ENCODE measurements around the gene EBF4.

The EBF4 gene

DNA sequence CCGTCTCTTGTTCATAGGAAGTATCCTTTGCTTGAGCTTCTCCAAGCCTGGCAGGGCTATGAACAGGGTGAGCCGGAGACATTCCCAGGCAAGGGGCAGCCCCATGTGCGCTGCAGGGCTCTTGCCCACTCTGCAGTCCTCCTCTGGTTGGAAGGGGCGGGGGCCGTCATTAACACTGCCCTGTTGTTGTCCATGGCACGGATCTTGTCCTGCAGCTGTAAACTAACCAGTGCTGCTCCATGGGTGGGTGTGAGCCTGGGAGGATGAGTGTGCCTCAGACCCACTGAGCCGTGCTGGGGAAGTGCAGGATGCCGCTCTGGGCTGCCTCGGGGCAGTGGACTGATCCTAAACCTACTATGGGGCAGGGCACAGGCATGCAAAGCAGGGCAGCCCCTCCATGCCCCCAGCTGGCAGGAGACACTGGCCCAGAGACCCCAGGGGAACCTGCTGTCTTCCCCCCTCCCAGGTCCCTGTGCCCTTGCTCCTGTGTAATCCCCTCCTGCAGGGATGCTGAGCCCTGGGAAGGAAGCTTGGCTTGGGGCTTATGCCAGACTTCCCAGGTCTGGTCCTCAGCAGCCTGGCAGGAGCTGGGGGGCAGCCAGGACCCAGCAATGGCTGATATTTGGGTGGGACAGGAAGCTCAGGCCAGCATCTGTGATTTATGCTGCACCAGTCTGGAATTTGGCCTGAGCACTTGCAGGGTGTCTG, 8.5 kb downstream of the EBF4 start:
- no peak for DNase-seq

DNA sequence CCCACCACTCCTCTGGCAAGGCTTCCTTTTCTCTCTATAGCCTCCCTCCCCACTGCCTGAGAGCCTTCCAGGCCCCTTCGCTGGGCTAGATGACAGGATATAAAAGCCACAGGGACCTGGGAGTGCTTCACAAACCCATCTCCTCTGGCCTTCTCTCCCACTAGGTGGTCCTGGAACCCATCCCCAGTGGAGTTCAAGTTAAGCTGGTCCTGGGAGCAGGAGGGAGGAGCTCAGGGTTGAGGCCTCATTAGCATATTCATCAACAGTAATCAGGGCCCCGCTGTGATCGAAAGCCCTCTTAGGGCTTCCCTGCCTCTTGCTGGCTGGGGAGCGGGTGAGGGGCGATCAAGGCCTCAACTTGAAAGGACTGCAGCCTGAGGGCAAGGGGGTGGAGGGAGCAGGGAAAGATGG, 9.1 kb downstream of the EBF4 start:
- no peak for DNase-seq

- DNase-seq, result no peak
Measured at GRCh38 chr20:2703716-2704475, 11.3 kb downstream of the EBF4 start.

- no peak for DNase-seq
Measured at GRCh38 chr20:2705931-2706645, 13.5 kb downstream of the EBF4 start.

- no peak for DNase-seq
Measured at GRCh38 chr20:2706688-2707352, 14.2 kb downstream of the EBF4 start.

DNA sequence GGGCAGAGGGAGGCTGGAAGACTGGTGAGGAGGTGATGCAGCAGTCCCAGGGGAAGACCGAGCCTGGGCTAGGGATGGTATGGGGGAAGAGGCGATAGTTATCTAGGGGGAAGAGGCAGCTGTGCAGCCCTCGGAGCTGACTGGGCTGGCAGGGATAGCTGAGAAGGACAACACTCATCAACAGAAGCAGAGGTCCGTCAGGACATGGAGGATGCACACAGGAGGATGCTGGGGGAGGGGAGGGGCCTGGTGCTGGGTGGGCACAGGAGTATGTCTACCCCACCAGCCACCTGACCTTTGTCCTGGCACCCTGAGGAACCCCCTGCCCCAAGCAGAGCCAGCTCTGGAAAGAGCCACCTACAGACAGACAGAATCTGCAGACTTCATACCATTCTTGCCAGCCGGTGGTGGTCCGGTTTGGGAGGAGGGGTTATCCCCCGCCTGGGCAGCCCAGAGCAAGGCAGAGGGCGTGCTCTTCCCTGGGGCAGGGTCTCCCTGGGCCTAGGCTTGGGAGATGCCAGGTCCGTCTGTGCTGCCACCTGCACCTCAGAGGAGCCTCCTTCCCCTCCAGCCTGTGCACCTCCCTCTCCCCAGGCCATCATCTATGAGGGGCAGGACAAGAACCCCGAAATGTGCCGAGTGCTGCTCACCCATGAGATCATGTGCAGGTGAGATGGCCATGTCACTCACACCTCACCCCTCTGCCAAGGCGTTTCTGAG, 14.9 kb downstream of the EBF4 start:
- DNase-seq, result no peak

DNA sequence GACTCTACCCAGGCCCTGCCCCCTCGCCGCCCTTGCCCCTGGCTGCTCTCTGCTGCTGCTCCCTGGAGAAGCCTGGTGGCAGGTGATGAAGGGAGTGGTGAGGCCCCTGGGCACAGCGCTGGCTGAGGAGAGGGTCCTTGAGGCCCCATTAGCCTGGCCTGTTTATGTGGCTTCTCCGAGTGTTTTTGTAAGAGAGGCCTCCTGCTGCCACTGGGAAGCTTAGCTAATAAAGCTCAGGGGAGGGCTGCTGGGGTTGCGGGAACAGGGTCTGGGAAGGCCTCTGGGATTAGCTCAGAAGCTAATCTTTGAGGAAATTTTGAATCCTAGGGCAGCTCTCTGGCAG, 15.5 kb downstream of the EBF4 start:
- DNase-seq, result no peak

DNA sequence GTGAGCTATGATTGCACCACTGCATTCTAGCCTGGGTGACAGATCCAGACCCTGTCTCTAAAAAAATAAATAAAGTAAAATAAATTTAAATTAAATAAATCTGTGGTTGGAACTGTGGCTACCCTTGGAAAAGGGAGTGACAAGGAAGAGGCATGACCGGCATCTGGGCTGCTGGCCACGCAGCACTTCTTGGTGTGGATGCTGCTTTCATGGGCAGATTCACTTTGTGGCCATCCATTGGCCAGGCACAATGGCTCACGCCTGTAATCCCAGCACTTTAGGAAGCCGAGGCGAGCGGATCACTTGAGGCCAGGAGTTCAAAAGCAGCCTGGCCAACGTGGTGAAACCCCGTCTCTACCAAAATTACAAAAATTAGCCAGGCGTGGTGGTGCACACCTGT, 16.1 kb downstream of the EBF4 start:
- no peak for DNase-seq

DNA sequence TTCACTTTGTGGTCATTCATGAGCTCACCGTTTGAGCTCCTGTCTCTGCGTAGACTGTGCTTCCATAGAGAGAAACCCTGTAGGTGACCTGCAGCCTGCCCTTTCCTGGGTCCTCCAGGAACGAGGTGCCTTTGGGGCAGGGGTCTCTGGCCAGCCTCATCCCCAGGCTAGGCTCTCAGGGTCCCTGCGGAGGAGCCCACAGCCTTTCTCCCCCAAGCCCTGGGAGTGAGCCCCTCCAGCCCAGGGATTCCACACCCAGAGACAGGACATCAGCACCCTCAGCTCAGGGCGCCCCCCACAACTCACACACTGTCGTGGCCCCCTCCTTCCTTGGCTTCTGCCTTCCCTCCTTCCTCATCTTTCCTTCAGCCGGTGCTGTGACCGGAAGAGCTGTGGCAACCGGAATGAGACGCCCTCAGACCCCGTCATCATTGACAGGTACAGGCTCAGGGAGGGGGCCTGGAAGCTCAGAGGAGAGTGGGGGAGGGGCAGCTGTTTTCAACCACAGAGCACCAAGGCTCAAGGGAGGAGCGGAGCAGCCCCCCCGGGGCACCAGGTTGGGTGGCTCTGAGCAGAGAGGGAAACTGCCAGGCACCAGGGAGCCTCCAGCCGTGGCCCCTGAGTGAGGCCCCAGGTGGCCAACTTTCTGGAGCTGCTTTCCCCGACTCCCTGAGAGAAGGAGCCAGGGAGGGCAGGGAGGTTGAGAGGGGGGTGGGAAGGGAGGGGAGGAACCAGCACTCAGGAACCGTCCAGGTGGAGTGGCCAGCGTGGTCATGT, 16.8 kb downstream of the EBF4 start:
- DNase-seq, result no peak

DNA sequence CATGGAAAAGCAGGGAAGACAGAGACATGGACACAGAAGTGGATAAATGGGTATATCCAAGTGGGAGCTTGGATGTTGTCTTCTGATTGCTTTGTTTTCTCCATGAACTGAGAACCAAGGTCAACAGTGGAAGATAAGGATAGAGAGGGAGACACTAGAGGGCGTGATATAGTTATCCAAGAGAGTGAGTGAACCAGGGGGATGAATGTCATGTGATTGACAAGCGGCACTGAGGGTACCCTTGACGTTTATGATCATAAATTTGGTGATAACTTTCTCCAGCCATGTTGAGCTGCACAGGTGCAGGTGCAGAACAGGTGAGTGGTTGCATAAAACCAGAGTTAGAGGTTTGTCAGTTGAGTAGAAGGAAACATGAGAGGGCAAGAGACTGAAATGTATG, 20.7 kb downstream of the EBF4 start:
- peak; percentile 5 for DNase-seq

- DNase-seq, result no peak
Measured at GRCh38 chr20:2729251-2729713, 36.7 kb downstream of the EBF4 start.

DNA sequence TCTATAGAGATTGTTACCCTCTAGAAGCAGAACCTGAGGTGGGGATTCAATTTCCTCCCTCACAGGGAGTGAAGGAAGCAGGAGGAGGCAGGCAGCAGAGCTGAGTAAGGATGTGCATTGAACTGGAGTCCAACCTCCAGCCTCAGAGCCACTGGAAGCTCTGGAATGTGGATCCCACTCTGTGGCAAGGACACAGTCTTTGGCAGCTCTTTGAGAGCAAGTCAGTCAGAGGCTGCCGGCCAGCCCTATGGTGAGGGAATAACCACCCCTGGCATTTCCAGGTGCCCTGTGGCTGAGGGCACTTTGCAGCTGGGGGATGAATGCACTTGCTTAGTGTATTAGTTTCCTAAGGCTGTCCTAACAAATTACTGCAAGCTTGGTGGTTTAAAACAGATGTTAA, 37.2 kb downstream of the EBF4 start:
- DNase-seq, result no peak

GRCh38 chr20:2734899-2735298, 42.3 kb downstream of the EBF4 start:
- DNase-seq, result no peak

DNA sequence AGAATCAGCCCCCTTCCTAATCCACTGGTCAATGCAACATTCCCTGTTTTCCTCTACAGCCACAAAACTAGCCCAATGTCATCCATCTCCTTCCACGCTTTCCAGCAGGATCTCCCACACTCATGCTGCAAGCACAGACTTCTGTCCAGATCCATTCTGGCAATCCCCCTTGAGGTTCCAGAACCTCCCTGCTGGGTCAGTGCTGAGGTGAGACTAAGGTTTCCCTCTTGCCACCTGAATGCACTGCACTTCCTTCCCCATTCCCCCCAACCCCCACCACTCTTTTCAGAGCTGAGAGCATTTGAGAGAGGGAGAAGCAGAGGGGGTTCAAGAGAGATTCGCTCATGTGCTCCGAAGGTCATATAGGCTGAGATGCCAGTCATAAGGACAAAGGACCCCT, 43.9 kb downstream of the EBF4 start:
- no peak for DNase-seq

DNA sequence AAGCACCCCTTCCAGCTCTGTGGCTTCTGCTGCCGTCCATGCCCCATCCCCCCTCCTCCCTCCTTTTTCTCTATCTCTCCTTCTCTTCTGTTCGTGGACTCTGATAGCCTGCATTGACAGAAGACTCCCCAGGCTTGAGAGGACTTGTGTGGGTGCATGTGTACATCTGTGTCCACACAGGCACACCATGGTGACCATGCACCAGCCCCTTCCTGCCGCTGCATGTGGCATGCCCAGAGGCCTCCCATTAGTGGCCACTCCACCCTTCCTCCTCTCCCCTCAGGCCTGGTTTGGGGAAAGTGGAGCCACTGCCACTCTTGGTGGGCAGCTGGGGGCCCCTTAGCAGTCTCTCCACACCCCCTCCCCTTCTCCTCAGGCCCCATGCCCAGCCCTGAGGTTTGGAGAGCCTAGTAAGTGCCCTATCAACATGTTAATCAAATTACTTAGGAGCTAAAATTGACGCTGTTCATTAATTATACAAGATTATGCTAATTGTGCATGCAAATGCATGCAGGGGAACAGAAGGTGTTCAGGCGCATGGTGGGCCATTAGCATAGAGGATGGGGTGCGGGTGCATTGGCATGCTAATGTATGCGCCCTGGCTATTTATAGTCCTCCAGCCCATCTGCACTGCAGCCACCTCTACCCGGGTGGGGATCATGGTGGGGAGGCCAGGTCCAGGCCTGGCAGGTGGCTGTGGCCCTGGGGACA, 45.9 kb downstream of the EBF4 start:
- DNase-seq, result no peak

DNA sequence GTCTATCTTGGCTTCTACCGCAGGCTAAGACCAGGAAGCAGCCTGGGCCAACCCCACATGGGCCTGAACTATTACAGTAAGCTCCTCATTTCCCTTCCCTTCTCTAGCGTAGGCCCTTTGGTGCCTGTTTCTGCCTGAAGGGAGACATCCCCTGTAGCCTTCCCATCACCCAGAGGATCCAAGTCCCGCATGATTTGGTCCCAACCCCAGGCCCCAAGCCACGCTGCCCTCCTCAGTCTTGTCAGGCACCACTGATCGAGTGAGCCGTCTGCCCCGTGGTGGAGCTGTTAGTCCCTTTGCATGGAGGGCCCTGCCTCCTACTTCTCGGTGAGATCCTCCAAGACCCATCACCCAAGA, 46.4 kb downstream of the EBF4 start:
- DNase-seq, result no peak

DNA sequence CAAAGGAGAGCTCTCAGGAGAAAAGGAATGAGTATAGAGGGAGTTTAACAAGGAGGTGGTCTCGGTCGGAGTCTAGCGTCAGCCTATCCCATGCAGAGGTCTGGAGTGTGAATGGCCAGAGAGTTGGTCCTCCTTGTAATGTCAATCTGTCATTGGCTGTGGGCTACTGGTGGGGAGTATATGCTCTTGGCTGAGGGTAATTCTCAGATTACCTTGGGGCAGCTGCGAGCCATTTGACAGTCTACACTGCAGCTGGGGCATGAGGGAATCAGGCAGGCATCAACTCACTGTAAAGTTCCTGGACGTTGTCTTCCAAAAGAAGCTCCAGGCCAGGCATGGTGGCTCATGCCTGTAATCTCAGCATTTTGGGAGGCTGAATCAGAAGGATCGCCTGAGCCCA, 48.1 kb downstream of the EBF4 start:
- DNase-seq, result no peak

- DNase-seq, result no peak
Measured at GRCh38 chr20:2741463-2741862, 48.9 kb downstream of the EBF4 start.

GRCh38 chr20:2741881-2742280, 49.3 kb downstream of the EBF4 start:
- no peak for DNase-seq

DNA sequence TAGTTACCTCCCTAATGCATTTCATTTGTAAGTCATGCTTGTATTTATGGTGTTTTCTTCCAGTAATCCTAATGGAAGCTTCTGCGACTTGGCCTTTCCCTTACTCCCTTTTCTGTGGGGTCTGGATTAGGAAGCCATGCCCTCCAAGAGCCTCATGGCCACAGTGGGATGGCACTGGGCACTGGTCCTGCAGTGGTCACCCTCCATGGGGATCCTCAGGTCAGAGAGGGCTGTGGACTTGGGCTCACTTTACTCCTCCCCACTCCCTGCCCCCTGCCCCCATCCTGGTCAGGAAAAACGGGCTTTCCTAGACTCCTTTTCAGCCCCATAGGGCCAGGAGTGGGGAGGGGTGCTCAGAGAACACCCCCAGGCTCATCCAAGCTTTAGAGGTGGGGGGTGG, 49.9 kb downstream of the EBF4 start:
- no peak for DNase-seq

DNA sequence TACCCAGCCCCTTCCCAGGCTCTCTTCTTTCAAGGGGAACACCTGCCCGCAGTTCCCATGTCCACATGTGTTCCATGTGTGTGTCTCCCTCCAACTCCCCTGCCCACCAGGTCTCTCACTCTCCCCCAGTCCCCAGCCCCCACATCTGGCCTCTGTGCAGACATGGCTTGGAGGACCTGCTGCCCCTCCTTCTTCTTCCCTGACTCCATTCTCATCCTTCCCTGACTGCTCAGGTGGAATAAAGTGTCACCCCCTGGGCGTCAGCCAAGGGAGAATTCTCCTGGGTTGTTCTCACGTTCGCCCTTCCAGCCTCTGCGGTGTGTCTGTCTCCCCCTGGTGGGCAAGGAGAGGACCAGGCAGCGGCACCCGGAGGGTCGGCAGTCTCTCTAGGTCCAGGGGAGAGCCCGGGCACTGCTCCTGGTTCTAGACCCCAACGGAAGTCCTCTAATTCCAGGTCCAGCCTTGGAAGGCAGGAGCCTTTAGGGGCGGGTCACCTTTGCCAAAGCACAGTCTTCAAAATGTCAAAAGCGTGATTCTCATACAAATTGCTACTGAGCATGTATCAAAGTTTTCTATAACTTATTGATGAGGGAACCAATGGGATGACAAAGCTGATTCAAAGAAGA, 50.5 kb downstream of the EBF4 start:
- peak; percentile 36 for DNase-seq

All from HCEC 1CT (cell line).